Lower leg skin (tissue), 4 donors: ENCODE data around the gene PPP4R1. TPM values are rescaled to one million over a fixed set of nuclear protein-coding genes. Genes with fewer than 3 reads are reported as not detected.
"Not testable (repeated sequence)": the region's sequence is repeated elsewhere in the genome, so short reads cannot be mapped to it uniquely, and the experiment has no call there.

ENCODE experiments used
- DNase-seq, 2 donors: peaks; one replicate each; pipeline ENCODE4 v3.0.0-alpha.2; 2019; ENCODE audit warnings: low spot score in 2 of 2
- H3K4me3 ChIP-seq: fragments of 200-600 bp; sonication (generic); 2 replicates; pipeline ENCODE4 v1.5.1; 2017; ENCODE audit warnings: mild to moderate bottlenecking, low read depth; ENCODE audit not compliant: poor library complexity, severe bottlenecking
- CTCF ChIP-seq, 3 donors: fragments of 450-650 bp; IDR thresholded peaks; one replicate each; pipeline ENCODE4 v1.5.1; 2016; ENCODE audit warnings: antibody characterized with exemption in 3 of 3, mild to moderate bottlenecking in 3 of 3, moderate library complexity in 2 of 3
- POLR2A ChIP-seq, 2 donors: fragments of 450-650 bp; IDR thresholded peaks; one replicate each; pipeline ENCODE4 v1.6.1; 2016 to 2017; ENCODE audit warnings: antibody characterized with exemption in 2 of 2, mild to moderate bottlenecking in 1 of 2, moderate library complexity in 1 of 2
- WGBS, 2 donors: methylation state at CpG; one replicate each; pipeline ENCODE4 v1.1.5; 2018; 5-methylcytosine and 5-hydroxymethylcytosine counted together
- intact Hi-C: fragments of 100-400 bp; cut with DNase I; formaldehyde crosslinking; loops from one replicate; pipeline ENCODE4 v1.15.0; 2023; ENCODE audit warnings: low total_unique reads
- total RNA-seq, 4 donors: library from RNA; depleted of rRNA; stranded (reverse); fragments of >200 nt; gene quantifications; one replicate each; pipeline ENCODE4 v1.1.0, GENCODE V29; 2016

Gene PPP4R1
- total RNA-seq, 4 donors from 2014 or later = 50.0 to 129 (median 68.0) TPM

- DNase-seq = no peak
- H3K4me3 ChIP-seq = no peak overlapping the region
- intact Hi-C loops = no loop called here
- TF ChIP-seq POLR2A (IDR thresholded peaks at IDR 0.05) = no peak
- no peak for TF ChIP-seq CTCF (IDR thresholded peaks at IDR 0.05)
- 40 to 47% methylated on average over 3 of the region's 3 CpGs for WGBS, 2 donors
Measured at GRCh38 chr18:9612215-9612830, 2.0 kb downstream of the PPP4R1 start.

GRCh38 chr18:9609190-9609589 is 5.2 kb downstream of the PPP4R1 start:
- H3K4me3 ChIP-seq = no peak overlapping the region
- DNase-seq = no peak
- intact Hi-C loops = no loop called here
- 70 to 72% methylated on average over 7 of the region's 7 CpGs for WGBS, 2 donors
- TF ChIP-seq CTCF (IDR thresholded peaks at IDR 0.05) (no peak), POLR2A (IDR thresholded peaks at IDR 0.05) (no peak)

GRCh38 chr18:9608728-9609127 is 5.6 kb downstream of the PPP4R1 start:
- no peak overlapping the region for H3K4me3 ChIP-seq
- no peak for DNase-seq
- WGBS, 2 donors = 18 to 30% methylated on average over 1 of the region's 1 CpG
- intact Hi-C loops = no loop called here
- TF ChIP-seq CTCF (IDR thresholded peaks at IDR 0.05) (no peak), POLR2A (IDR thresholded peaks at IDR 0.05) (no peak)

- TF ChIP-seq CTCF (IDR thresholded peaks at IDR 0.05) (no peak), POLR2A (IDR thresholded peaks at IDR 0.05) (no peak)
- DNase-seq = no peak
- H3K4me3 ChIP-seq = no peak overlapping the region
- intact Hi-C loops = no loop called here
Measured at GRCh38 chr18:9608298-9608697, 6.1 kb downstream of the PPP4R1 start.

- intact Hi-C loops, DNase-seq, H3K4me3 ChIP-seq: not testable (repeated sequence)
- WGBS, 2 donors = 91 to 94% methylated on average over 5 of the region's 5 CpGs
Measured at GRCh38 chr18:9607111-9607510, 7.2 kb downstream of the PPP4R1 start.

- no peak overlapping the region for H3K4me3 ChIP-seq
- DNase-seq = no peak
- intact Hi-C loops = no loop called here
- 92 to 94% methylated on average over 3 of the region's 3 CpGs for WGBS, 2 donors
- TF ChIP-seq POLR2A (IDR thresholded peaks at IDR 0.05) (no peak), CTCF (IDR thresholded peaks at IDR 0.05) (no peak)
Measured at GRCh38 chr18:9606039-9606438, 8.3 kb downstream of the PPP4R1 start.
